ENCODE measurements around the gene TRIP12.
"Not testable (repeated sequence)": the region's sequence is repeated elsewhere in the genome, so short reads cannot be mapped to it uniquely, and the experiment has no call there.

Gene TRIP12

DNA sequence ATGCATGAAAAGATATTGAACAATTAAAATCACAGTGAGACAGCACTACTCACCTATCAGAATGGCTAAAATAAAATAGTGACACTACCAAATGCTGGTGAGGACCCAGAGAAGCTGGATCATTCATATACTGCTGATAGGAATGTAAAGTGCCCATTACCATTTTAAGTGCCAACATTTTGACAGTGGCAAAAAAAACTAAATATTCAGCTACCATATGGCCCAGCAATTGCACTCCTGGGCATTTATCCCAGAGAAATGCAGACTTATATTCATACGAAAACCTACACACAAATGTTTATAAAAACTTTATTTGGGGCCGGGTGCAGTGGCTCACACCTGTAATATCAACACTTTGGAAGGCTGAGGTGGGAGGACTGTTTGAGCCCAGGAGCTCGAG is 48.1 kb upstream of the TRIP12 start:
- H3K4me3 ChIP-seq (ENCODE audit: low read length): no peak overlapping the region
- H3K27ac ChIP-seq (ENCODE audit: low read depth, low read length): no peak overlapping the region
- no peaks in the 10 kb centered on the region for H3K36me3 ChIP-seq (ENCODE audit: control insufficient read depth, low read length)
- no peaks in the 10 kb centered on the region for H3K4me1 ChIP-seq (ENCODE audit: control insufficient read depth, low read length)
- H3K27me3 ChIP-seq (ENCODE audit: control insufficient read depth, low read length): no peaks in the 10 kb centered on the region
- no peaks in the 10 kb centered on the region for H3F3A ChIP-seq (ENCODE audit: control insufficient read depth, insufficient read depth)
- H3K4me2 ChIP-seq (ENCODE audit: low read length): no peak overlapping the region
- H3K9me3 ChIP-seq (ENCODE audit: control insufficient read depth, insufficient read depth, low read length): no peaks in the 10 kb centered on the region
- no peak for TF ChIP-seq EZH2phosphoT487 (IDR thresholded peaks at IDR 0.05; ENCODE audit: borderline replicate concordance, low read length)
- TF ChIP-seq, protein P1, sequence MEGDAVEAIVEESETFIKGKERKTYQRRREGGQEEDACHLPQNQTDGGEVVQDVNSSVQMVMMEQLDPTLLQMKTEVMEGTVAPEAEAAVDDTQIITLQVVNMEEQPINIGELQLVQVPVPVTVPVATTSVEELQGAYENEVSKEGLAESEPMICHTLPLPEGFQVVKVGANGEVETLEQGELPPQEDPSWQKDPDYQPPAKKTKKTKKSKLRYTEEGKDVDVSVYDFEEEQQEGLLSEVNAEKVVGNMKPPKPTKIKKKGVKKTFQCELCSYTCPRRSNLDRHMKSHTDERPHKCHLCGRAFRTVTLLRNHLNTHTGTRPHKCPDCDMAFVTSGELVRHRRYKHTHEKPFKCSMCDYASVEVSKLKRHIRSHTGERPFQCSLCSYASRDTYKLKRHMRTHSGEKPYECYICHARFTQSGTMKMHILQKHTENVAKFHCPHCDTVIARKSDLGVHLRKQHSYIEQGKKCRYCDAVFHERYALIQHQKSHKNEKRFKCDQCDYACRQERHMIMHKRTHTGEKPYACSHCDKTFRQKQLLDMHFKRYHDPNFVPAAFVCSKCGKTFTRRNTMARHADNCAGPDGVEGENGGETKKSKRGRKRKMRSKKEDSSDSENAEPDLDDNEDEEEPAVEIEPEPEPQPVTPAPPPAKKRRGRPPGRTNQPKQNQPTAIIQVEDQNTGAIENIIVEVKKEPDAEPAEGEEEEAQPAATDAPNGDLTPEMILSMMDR (IDR thresholded peaks at IDR 0.05; ENCODE audit: low read depth, low read length, poor library complexity, severe bottlenecking): no peak
- H3K9me2 ChIP-seq (replicated peaks; ENCODE audit: control insufficient read depth, low read length): no peaks in the 10 kb centered on the region
- no peaks in the 10 kb centered on the region for H4K20me1 ChIP-seq (ENCODE audit: control insufficient read depth, insufficient read depth, low read depth, low read length)
- H3K79me2 ChIP-seq (ENCODE audit: control insufficient read depth, low read length): no peaks in the 10 kb centered on the region

DNA sequence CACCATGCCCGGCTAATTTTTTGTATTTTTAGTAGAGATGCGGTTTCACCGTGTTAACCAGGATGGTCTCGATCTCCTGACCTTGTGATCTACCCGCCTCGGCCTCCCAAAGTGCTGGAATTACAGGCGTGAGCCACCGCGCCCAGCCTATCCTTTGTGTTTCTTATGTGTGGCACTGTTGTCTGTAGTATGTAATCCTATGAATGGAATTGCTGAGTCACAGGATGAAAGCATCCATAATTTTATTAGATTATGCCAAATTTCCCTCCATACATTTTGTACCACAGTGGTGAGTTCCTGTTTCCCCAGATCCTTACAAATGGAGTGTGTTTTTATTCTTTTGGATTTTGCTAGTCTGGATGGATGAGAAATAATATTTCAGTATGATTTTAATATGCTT is 41.8 kb upstream of the TRIP12 start:
- H3K36me3 ChIP-seq (ENCODE audit: control insufficient read depth, low read length); H3F3A ChIP-seq (ENCODE audit: control insufficient read depth, insufficient read depth); H3K4me1 ChIP-seq (ENCODE audit: control insufficient read depth, low read length); H3K4me3 ChIP-seq (ENCODE audit: low read length); H4K20me1 ChIP-seq (ENCODE audit: control insufficient read depth, insufficient read depth, low read depth, low read length); H3K27ac ChIP-seq (ENCODE audit: low read depth, low read length); H3K9me2 ChIP-seq (replicated peaks; ENCODE audit: control insufficient read depth, low read length); H3K4me2 ChIP-seq (ENCODE audit: low read length); H3K27me3 ChIP-seq (ENCODE audit: control insufficient read depth, low read length); H3K9me3 ChIP-seq (ENCODE audit: control insufficient read depth, insufficient read depth, low read length); H3K79me2 ChIP-seq (ENCODE audit: control insufficient read depth, low read length): not testable (repeated sequence)

DNA sequence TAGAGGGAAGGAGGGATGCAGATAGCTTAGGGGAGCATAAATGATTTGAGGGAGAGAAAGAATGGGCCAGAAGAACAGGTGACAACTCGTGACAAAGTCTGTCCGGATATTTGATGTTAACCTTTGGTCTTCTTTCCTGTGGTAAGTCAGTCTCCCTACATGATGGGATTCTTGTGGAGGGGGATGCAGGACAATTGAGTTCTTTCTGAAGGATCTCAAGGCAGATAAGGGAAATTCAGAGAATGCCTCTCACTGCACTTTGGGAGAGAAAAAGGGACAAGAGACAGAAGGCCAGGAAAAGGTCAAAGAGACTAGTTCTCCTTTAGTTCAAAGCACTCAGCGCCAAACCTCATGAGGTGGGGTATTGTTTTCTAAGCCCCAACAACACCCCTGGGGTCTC is 34.7 kb upstream of the TRIP12 start:
- Histone ChIP-seq H3K27me3 (ENCODE audit: control insufficient read depth, low read length) (no peaks in the 10 kb centered on the region), H3K9me3 (ENCODE audit: control insufficient read depth, insufficient read depth, low read length) (no peaks in the 10 kb centered on the region), H3F3A (ENCODE audit: control insufficient read depth, insufficient read depth) (no peaks in the 10 kb centered on the region), H3K4me3 (ENCODE audit: low read length) (no peak overlapping the region), H3K9me2 (replicated peaks; ENCODE audit: control insufficient read depth, low read length) (no peaks in the 10 kb centered on the region), H3K36me3 (ENCODE audit: control insufficient read depth, low read length) (no peaks in the 10 kb centered on the region), H3K4me1 (ENCODE audit: control insufficient read depth, low read length) (no peaks in the 10 kb centered on the region), H3K79me2 (ENCODE audit: control insufficient read depth, low read length) (no peaks in the 10 kb centered on the region), H3K27ac (ENCODE audit: low read depth, low read length) (no peak overlapping the region), H3K4me2 (ENCODE audit: low read length) (no peak overlapping the region), H4K20me1 (ENCODE audit: control insufficient read depth, insufficient read depth, low read depth, low read length) (no peaks in the 10 kb centered on the region)
- no peak for TF ChIP-seq EZH2phosphoT487 (IDR thresholded peaks at IDR 0.05; ENCODE audit: borderline replicate concordance, low read length)
- TF ChIP-seq, protein P1 (IDR thresholded peaks at IDR 0.05; ENCODE audit: low read depth, low read length, poor library complexity, severe bottlenecking): no peak

DNA sequence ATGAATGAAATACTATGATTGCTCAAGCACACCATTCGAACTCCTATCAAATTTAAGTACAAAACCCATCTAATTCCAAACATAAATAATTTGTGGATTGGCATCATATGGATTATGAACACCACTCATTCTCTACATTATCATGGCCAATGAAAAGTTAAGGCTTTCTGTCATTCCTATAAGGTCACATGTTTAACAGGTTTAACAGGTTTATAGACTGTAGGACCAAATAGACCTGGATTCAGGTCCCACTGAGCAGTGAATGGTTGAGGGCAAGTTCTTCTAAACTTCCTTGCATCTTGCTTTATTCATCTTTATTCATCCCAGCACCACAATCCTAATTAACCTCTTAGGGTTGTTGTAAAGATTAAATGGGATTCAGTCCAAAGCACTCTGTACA is 33.9 kb upstream of the TRIP12 start:
- H3K9me3 ChIP-seq (ENCODE audit: control insufficient read depth, insufficient read depth, low read length): no peaks in the 10 kb centered on the region
- TF ChIP-seq EZH2phosphoT487 (IDR thresholded peaks at IDR 0.05; ENCODE audit: borderline replicate concordance, low read length): no peak
- TF ChIP-seq, protein P1 (IDR thresholded peaks at IDR 0.05; ENCODE audit: low read depth, low read length, poor library complexity, severe bottlenecking): no peak
- no peak overlapping the region for H3K4me3 ChIP-seq (ENCODE audit: low read length)
- no peaks in the 10 kb centered on the region for H3K9me2 ChIP-seq (replicated peaks; ENCODE audit: control insufficient read depth, low read length)
- no peaks in the 10 kb centered on the region for H4K20me1 ChIP-seq (ENCODE audit: control insufficient read depth, insufficient read depth, low read depth, low read length)
- H3K27ac ChIP-seq (ENCODE audit: low read depth, low read length): no peak overlapping the region
- no peaks in the 10 kb centered on the region for H3K4me1 ChIP-seq (ENCODE audit: control insufficient read depth, low read length)
- no peaks in the 10 kb centered on the region for H3F3A ChIP-seq (ENCODE audit: control insufficient read depth, insufficient read depth)
- H3K79me2 ChIP-seq (ENCODE audit: control insufficient read depth, low read length): no peaks in the 10 kb centered on the region
- no peaks in the 10 kb centered on the region for H3K36me3 ChIP-seq (ENCODE audit: control insufficient read depth, low read length)
- H3K4me2 ChIP-seq (ENCODE audit: low read length): no peak overlapping the region
- no peaks in the 10 kb centered on the region for H3K27me3 ChIP-seq (ENCODE audit: control insufficient read depth, low read length)
